ENCODE results near the gene LEMD2. TPM values are rescaled to one million over a fixed set of nuclear protein-coding genes. Genes with fewer than 3 reads are reported as not detected.
A peak's percentile ranks its signal among the peaks of the same experiment; 100 is the strongest.

Gene LEMD2
- 10 to 100 TPM; 50.0 to 76.6 (median 64.6) TPM for total RNA-seq

DNA sequence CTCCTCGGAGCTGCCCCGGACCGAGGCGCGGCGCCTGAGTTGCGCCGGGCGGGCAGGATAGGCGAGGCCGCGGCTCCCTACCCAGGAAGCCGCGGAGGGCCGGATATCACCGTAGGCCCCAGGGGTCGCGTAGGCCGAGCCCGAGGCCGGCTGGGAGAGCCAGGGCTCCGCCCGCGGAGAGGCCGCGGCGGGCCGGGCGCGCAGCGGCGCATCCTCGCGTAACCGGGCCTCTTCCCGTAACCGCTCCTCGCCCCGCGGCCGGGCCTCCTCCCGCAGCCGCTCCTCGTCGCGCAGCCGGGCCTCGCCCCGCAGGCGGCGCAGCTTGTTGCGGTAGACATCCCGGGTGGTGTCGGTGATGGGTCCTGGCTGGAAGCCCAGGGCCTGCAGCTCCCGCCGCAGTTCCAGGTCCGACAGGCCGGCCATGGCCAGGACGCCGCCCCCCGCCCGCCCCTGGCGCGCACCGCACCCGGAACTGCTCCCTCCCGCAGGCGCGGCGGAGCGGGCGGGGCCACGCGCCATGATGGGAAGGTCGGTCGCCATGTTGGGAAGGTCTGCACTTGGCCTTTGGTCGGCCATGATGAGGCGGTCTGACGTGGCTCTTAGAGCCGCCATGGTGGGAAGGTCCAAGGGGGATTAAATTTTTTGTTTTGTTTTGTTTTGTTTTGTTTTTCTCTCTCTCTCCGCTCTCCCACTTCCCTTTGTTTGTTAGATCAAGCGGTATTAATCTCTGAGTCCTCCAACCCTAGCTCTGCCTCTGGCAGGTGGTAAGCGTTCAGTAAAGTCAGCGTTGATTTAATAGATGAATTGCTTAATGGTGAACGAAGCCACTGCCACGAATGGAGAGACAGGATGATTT, at the start of gene LEMD2:
Gene LEMD2, minus strand, starts transcription at position 437 of the 856 bp plus-strand sequence. Its CDS starts 14 bp downstream, at position 423.
- H3K36me3 ChIP-seq, result peaks cover 5 to 12% of the 10 kb centered on the region in 2 donors
- no peaks in the 10 kb centered on the region for H3K9me3 ChIP-seq
- no peaks in the 10 kb centered on the region for H3K27me3 ChIP-seq
- intact Hi-C loops (cut with DNase I), result no loop called here
- TF ChIP-seq, protein P1, sequence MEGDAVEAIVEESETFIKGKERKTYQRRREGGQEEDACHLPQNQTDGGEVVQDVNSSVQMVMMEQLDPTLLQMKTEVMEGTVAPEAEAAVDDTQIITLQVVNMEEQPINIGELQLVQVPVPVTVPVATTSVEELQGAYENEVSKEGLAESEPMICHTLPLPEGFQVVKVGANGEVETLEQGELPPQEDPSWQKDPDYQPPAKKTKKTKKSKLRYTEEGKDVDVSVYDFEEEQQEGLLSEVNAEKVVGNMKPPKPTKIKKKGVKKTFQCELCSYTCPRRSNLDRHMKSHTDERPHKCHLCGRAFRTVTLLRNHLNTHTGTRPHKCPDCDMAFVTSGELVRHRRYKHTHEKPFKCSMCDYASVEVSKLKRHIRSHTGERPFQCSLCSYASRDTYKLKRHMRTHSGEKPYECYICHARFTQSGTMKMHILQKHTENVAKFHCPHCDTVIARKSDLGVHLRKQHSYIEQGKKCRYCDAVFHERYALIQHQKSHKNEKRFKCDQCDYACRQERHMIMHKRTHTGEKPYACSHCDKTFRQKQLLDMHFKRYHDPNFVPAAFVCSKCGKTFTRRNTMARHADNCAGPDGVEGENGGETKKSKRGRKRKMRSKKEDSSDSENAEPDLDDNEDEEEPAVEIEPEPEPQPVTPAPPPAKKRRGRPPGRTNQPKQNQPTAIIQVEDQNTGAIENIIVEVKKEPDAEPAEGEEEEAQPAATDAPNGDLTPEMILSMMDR (IDR thresholded peaks at IDR 0.05), result no peak
- TF ChIP-seq POLR2A (IDR thresholded peaks at IDR 0.05), result peak; percentile 75 to 91
- H3K4me3 ChIP-seq (replicated peaks in 1 of 3), result peak within 1 kb of the TSS; percentile 73 to 93 (median 84)
- peaks cover 29 to 36% of the 10 kb centered on the region in 2 donors for H3K4me1 ChIP-seq
- WGBS, 2 donors, result 13 to 31% methylated on average over 10 to 27 of the region's 86 CpGs
- peak; percentile 91 to 93 for DNase-seq
- H3K27ac ChIP-seq, result peak within 1 kb of the TSS; percentile 93 to 98 (median 93)

DNA sequence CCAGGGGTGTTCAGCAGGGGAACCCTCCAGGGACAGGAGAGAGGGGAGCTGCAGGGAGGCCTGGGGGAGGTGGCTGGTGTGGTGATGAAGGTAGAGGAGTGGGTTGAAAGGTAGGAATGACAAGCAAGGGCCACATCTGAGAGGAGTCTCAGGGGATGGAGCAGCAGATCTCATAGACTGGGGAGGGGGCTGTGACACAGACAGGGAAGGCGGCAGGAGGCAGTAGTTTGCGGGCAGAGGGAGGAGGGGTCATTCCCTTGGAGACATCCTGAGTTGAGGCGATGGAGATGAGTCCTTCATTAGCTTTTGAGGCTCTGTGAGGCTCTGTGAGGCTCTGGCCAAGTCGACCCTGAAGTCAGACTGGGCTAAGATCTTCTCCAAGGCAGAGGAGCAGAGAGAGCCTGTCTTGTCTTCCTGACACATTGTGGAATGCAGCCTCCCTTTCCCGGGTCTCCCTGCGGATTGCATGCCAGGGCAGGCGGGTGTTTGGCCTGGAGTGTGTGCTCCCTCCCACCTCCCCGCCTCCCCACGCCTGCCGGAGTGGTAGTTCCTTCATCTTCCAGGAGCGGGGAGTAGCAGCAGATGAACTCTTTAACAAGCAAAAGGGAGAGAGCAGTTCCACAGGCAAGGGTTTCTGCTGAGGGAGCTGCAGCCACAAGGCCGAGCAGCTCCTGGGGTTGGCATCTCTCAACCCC, 49.2 kb upstream of the LEMD2 start:
- Histone ChIP-seq H3K9me3 (no peaks in the 10 kb centered on the region), H3K36me3 (no peaks in the 10 kb centered on the region), H3K27me3 (no peaks in the 10 kb centered on the region), H3K4me1 (peaks cover 0 to 11% of the 10 kb centered on the region in 2 donors), H3K4me3 (replicated peaks in 1 of 3) (no peak overlapping the region), H3K27ac (no peak overlapping the region)
- no peak for DNase-seq
- 60% methylated on average over 11 to 12 of the region's 12 CpGs for WGBS, 2 donors
- TF ChIP-seq POLR2A (IDR thresholded peaks at IDR 0.05), result no peak
- TF ChIP-seq, protein P1 (IDR thresholded peaks at IDR 0.05), result no peak
- intact Hi-C loops (cut with DNase I), result no loop called here

DNA sequence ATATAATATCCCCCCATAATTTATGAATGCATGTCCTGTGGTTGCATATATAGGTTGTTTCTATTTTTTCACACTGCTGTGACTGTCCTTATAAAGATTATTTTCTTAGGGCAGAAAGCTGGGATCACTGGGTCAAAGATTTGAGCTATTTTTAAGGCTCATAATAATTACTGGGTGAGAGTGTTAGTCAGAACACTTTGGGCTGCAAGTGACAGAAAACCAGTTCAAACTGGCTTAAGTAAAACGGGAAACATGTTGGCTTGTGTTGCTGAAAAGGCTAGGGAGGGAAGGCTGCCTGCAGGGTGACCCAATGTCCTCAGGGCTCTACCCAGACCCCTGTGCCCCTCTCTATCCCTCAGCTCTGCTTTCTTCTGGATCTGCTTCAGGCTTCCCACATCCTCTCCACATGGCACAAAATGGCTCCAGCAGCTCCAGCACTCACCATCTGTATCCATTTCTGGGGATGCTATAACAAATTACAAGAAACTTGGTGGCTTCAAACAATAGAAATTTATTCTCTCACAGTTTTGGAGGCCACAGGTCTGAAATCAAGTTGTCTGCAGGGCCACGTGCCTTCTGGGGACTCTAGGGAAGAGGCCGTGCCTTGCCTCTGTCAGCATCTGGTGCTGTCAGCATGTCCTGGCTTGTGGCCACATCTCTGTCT, 48.0 kb upstream of the LEMD2 start:
- H3K36me3 ChIP-seq, result no peaks in the 10 kb centered on the region
- intact Hi-C loops (cut with DNase I), result no loop called here
- 84 to 93% methylated on average over 3 of the region's 3 CpGs for WGBS, 2 donors
- no peak for DNase-seq
- no peak overlapping the region for H3K4me3 ChIP-seq (replicated peaks in 1 of 3)
- H3K27me3 ChIP-seq, result no peaks in the 10 kb centered on the region
- peaks cover 0 to 11% of the 10 kb centered on the region in 2 donors for H3K4me1 ChIP-seq
- TF ChIP-seq, protein P1 (IDR thresholded peaks at IDR 0.05), result no peak
- H3K9me3 ChIP-seq, result no peaks in the 10 kb centered on the region
- H3K27ac ChIP-seq, result no peak overlapping the region

DNA sequence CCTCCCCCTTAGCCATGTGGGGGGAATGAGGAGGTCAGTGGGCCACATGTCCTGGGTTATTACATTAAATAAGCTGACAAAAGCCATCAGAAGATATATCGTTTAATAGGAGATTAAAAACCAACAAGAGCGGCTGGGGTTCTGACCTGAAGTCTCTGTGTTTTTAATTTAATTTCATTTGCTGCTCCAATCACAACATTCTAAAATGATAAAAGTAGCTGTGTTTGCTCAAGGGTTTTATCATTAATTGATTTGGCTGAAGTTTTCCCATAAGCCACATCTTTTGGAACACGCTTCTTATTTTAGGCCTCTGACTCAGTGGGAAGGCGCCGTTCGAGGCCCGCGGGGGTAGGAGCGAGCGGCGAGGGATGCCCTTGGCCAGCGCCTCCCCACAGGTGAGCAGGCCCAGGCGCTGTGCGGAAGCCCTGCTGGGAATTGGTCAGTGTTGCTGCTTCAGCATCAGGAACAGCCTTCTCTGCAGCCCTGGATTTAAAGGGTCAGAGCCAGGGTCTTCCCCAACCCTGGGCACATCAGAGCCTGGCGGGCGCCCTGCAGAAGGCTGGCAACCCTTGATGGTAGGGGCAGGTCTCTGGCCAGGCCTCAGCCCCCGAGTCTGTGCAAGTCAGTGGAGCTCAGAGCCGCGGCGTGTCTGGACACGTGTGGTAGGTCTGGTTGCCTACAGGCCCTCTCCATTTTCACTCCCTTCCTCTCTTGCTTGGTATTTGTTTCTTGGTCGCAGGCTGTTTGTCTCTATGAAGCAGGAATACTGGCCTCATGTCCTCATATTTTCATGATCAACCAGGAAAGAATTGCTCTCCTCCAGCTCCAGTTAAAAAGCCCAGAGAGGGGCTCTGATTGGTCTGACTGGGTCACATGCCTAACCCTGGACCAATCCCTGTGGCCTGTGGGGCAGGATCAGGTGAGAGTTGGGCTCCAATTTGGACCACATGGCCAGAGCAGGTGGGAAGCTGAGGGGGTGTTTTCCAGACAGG, 45.8 kb upstream of the LEMD2 start:
- TF ChIP-seq, protein P1 (IDR thresholded peaks at IDR 0.05), result no peak
- TF ChIP-seq POLR2A (IDR thresholded peaks at IDR 0.05), result no peak
- WGBS, 2 donors, result 88 to 89% methylated on average over 20 to 21 of the region's 22 CpGs

More for the DNA sequence above, 45.8 kb upstream of the LEMD2 start:
- intact Hi-C loops (cut with DNase I), result no loop called here
- DNase-seq, result no peak
- Histone ChIP-seq H3K4me1 (peaks cover 0 to 11% of the 10 kb centered on the region in 2 donors), H3K4me3 (replicated peaks in 1 of 3) (no peak overlapping the region), H3K9me3 (no peaks in the 10 kb centered on the region), H3K27me3 (no peaks in the 10 kb centered on the region), H3K27ac (no peak overlapping the region), H3K36me3 (no peaks in the 10 kb centered on the region)

Data from thyroid gland (tissue), 4 donors.